ENCODE results near the gene BRAP. TPM values are rescaled to one million over a fixed set of nuclear protein-coding genes. Genes with fewer than 3 reads are reported as not detected.
"Not testable (repeated sequence)": the region's sequence is repeated elsewhere in the genome, so short reads cannot be mapped to it uniquely, and the experiment has no call there.

BRAP gene
- total RNA-seq, 1 donor from 2014 or later, result 20.9 TPM

GRCh38 chr12:111720457-111720856 lies 34.7 kb upstream of the BRAP start:
- Mint-ChIP-seq H3K36me3 (peaks cover 26% of the 10 kb centered on the region), H3K27ac (no peak overlapping the region), H3K4me1 (ENCODE audit: unreplicated experiment) (no peaks in the 10 kb centered on the region), H3K9me3 (no peaks in the 10 kb centered on the region), H3K4me3 (no peak overlapping the region), H3K27me3 (no peaks in the 10 kb centered on the region)
- DNase-seq (ENCODE audit: extremely low spot score, unreplicated experiment), result no peak
- TF ChIP-seq CTCF (conservative IDR thresholded peaks at IDR 0.05), result no peak

GRCh38 chr12:111719316-111719715 lies 33.6 kb upstream of the BRAP start:
- not testable (repeated sequence) for H3K27ac Mint-ChIP-seq; H3K9me3 Mint-ChIP-seq; H3K4me3 Mint-ChIP-seq; H3K27me3 Mint-ChIP-seq; DNase-seq (ENCODE audit: extremely low spot score, unreplicated experiment); H3K4me1 Mint-ChIP-seq (ENCODE audit: unreplicated experiment)
- peaks cover 23% of the 10 kb centered on the region for H3K36me3 Mint-ChIP-seq

GRCh38 chr12:111715279-111715678 lies 29.5 kb upstream of the BRAP start:
- Mint-ChIP-seq H3K27me3 (no peaks in the 10 kb centered on the region), H3K9me3 (no peaks in the 10 kb centered on the region), H3K27ac (no peak overlapping the region), H3K4me1 (ENCODE audit: unreplicated experiment) (no peaks in the 10 kb centered on the region), H3K36me3 (peaks cover 16% of the 10 kb centered on the region), H3K4me3 (no peak overlapping the region)
- DNase-seq (ENCODE audit: extremely low spot score, unreplicated experiment), result no peak
- no peak for TF ChIP-seq CTCF (conservative IDR thresholded peaks at IDR 0.05)

GRCh38 chr12:111706145-111706544 lies 20.4 kb upstream of the BRAP start:
- Mint-ChIP-seq H3K27me3 (no peaks in the 10 kb centered on the region), H3K4me1 (ENCODE audit: unreplicated experiment) (no peaks in the 10 kb centered on the region), H3K4me3 (no peak overlapping the region), H3K27ac (no peak overlapping the region), H3K9me3 (no peaks in the 10 kb centered on the region), H3K36me3 (peaks cover 12% of the 10 kb centered on the region)
- TF ChIP-seq CTCF (conservative IDR thresholded peaks at IDR 0.05), result no peak
- DNase-seq (ENCODE audit: extremely low spot score, unreplicated experiment), result no peak

- Mint-ChIP-seq H3K27ac (no peak overlapping the region), H3K4me3 (no peak overlapping the region), H3K9me3 (no peaks in the 10 kb centered on the region), H3K36me3 (peaks cover 12% of the 10 kb centered on the region), H3K4me1 (ENCODE audit: unreplicated experiment) (no peaks in the 10 kb centered on the region), H3K27me3 (no peaks in the 10 kb centered on the region)
- TF ChIP-seq CTCF (conservative IDR thresholded peaks at IDR 0.05), result no peak
- DNase-seq (ENCODE audit: extremely low spot score, unreplicated experiment), result no peak
These were observed 19.9 kb upstream of the BRAP start for GRCh38 chr12:111705672-111706071.

GRCh38 chr12:111699962-111700361 lies 14.2 kb upstream of the BRAP start:
- Mint-ChIP-seq H3K27me3 (no peaks in the 10 kb centered on the region), H3K27ac (no peak overlapping the region), H3K4me3 (no peak overlapping the region), H3K9me3 (no peaks in the 10 kb centered on the region), H3K4me1 (ENCODE audit: unreplicated experiment) (no peaks in the 10 kb centered on the region), H3K36me3 (peaks cover 14% of the 10 kb centered on the region)
- no peak for DNase-seq (ENCODE audit: extremely low spot score, unreplicated experiment)
- TF ChIP-seq CTCF (conservative IDR thresholded peaks at IDR 0.05), result no peak

All from type B pancreatic cell (in vitro differentiated cells).